GM13976 (cell line): ENCODE results near the gene FBXO34.

Source experiments
- DNase-seq: peaks from one replicate; pipeline ENCODE4 v3.0.0; 2012; ENCODE audit warnings: low spot score
- in situ Hi-C: fragments of 300-500 bp; cut with MboI; formaldehyde crosslinking; loops from one replicate; pipeline ENCODE4 v1.12.0; 2022; ENCODE audit warnings: low sequenced_read_pairs, mixed read lengths, inconsistent platforms; ENCODE audit not compliant: unreplicated experiment
- TF ChIP-seq, protein P1 (sequence below): IDR thresholded peaks from 2 replicates; pipeline ENCODE4 v1.5.1; 2012; ENCODE audit warnings: borderline replicate concordance, mild to moderate bottlenecking; ENCODE audit not compliant: insufficient read depth; ENCODE audit errors: extremely low read depth, missing control alignments, control extremely low read depth

FBXO34 gene

DNA sequence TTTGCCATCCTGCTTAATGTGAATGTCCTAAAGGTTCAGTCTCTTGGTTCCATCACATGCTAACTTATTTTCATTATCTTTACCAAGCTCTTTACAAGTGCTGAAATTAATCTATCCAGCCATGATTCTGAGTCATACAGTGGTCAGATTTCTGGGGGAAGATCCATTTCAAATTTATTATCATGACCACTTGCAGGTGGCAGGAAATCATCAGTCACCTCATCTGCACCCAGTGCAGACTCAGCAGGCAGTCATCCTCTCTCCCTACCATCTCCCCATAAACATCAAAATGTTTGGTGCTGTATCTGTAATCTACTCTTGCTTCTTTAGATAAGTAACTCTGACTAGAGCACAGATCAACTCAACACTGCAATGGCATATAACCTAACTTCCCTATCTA, 116.9 kb downstream of the FBXO34 start:
- TF ChIP-seq, protein P1, sequence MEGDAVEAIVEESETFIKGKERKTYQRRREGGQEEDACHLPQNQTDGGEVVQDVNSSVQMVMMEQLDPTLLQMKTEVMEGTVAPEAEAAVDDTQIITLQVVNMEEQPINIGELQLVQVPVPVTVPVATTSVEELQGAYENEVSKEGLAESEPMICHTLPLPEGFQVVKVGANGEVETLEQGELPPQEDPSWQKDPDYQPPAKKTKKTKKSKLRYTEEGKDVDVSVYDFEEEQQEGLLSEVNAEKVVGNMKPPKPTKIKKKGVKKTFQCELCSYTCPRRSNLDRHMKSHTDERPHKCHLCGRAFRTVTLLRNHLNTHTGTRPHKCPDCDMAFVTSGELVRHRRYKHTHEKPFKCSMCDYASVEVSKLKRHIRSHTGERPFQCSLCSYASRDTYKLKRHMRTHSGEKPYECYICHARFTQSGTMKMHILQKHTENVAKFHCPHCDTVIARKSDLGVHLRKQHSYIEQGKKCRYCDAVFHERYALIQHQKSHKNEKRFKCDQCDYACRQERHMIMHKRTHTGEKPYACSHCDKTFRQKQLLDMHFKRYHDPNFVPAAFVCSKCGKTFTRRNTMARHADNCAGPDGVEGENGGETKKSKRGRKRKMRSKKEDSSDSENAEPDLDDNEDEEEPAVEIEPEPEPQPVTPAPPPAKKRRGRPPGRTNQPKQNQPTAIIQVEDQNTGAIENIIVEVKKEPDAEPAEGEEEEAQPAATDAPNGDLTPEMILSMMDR: no peak
- DNase-seq: no peak
- in situ Hi-C loops: no loop called here

DNA sequence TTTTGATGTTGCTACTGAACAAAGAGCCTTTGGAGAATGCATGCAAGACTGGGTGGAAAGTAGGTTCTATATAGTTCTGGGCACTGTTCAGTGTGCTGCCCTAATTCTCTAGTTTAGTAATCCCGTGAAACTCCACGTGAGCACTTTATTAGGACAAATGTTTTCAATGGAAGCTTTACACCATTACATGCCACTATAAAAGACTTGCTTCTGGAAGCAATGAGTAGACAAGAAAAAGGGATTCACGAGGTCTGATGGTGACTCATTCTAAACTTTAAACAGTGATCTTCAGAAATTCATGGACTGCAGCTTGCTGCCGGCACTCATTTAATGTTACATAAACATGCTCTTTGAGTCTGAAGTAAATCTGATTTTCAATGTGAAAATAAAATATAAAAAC, 118.1 kb downstream of the FBXO34 start:
- DNase-seq: no peak
- TF ChIP-seq, protein P1: no peak
- in situ Hi-C loops: no loop called here

DNA sequence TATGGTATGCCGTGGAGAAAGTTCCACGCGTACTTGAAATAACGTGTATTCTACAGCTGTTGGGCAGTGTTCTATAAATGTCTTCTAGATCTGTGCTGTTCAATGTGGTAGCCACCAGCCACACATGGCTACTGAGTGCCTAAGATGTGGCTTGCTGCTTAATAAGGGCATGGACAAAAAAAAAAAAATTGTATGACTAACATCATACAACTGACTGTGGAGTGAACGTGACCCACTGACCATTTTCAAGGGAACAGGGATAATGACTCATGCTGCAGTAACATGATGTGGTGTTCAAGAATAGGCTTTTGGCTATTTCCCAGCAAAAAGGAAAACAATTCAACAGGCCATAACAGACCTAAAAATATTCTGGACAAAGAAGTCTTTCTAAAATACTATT, 127.5 kb downstream of the FBXO34 start:
- no peak for DNase-seq
- TF ChIP-seq, protein P1: no peak
- in situ Hi-C loops: no loop called here

DNA sequence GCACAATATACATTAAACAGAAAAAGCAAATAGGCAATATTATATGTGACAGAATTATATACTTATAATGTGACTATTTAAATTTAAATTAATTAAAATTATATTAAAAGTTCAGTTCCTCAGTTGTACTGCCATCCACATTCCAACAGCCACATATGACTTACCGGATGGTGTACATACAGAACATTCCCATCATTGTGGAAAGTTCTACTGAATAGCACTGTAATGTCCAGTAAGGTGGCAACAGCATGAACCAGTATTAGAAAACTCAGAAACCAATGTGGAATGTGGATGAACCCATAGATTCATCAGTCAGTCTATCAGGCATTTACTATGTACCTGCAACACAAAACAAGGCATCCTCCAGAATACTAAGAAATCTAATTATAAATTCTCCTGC, 128.0 kb downstream of the FBXO34 start:
- TF ChIP-seq, protein P1: no peak
- DNase-seq: no peak
- in situ Hi-C loops: no loop called here

DNA sequence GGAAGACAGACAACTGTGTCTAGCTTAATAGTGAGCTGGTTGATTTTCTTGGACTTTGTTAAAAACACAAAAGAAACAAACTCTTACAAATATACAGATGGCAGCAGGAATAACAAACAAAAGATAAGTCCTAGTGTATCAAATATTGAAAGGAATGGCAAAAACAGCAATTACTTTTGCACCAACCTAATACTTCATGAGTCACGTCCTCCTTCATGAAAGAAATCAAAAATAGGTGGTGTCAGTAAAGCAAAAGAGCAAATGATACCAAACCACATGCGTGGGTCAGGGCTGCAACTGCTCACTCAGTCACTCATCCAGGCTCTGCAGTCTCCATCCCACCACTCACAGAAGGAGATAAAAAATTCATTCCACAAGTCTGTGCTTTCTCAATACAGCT, 128.6 kb downstream of the FBXO34 start:
- in situ Hi-C loops: no loop called here
- DNase-seq: no peak
- TF ChIP-seq, protein P1: no peak

DNA sequence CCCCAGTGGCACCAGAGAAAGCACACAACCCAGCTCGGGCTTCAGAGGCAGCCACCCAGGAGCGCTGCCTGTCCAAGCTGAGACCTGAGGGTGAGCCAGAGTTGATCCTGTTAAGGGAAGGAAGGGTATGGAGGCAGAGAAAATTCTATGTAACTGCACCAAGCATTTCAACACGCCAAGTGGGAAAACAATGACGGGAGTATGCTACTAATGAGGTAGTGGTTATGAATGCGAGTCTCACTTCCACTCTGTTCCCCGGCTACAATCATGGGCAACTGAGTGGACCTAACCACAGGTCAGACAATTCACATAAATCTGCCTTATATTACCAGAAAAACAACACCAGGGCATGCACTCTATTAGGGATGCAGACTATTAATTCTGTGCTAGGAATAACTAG, 130.5 kb downstream of the FBXO34 start:
- TF ChIP-seq, protein P1: no peak
- in situ Hi-C loops: no loop called here
- DNase-seq: no peak
